HCT116 (cell line): ENCODE data around the gene IFNLR1. TPM values are rescaled to one million over a fixed set of nuclear protein-coding genes. Genes with fewer than 3 reads are reported as not detected.

Experiments used
- ATAC-seq: fragments of 200-7000 bp; cut with Tn5 transposase; 2 replicates; pipeline ENCODE4 v1.9.1; 2020; ENCODE audit warnings: mild to moderate bottlenecking, moderate library complexity
- BruUV-seq: library from RNA; stranded (reverse); fragments of 400-500 nt; replicated peaks from 2 replicates; lab custom pipeline; 2021; lab: Mats Ljungman, UMichigan
- CTCF ChIA-PET: fragments of 300-600 bp; sonication (Branson Sonifier 250); formaldehyde crosslinking; loops from one replicate; lab custom pipeline; 2021; ENCODE audit warnings: antibody characterized with exemption; lab: Charles Lee
- POLR2A ChIA-PET: fragments of 300-600, 350-600 bp; sonication (Branson Sonifier 250); formaldehyde crosslinking; loops from one replicate; lab custom pipeline; 2021; ENCODE audit warnings: antibody characterized with exemption; lab: Charles Lee
- RAD21 ChIA-PET, 2 experiments: fragments of 300-600 bp; sonication (Branson Sonifier 250); formaldehyde crosslinking; loops; one replicate each; lab custom pipeline; 2023; ENCODE audit warnings: low total read pairs in 2 of 2; ENCODE audit not compliant: uncharacterized antibody in 2 of 2, unreplicated experiment in 2 of 2, low non-redundant PET in 1 of 2; lab: Charles Lee
- DNase-seq: peaks from one replicate; pipeline ENCODE4 v3.0.0-alpha.2; 2010; ENCODE audit warnings: low read depth, low spot score
- H2AFZ ChIP-seq: fragments of 200-600 bp; shearing (Covaris generic), sonication (generic); 2 replicates; pipeline ENCODE4 v1.6.1; 2017; ENCODE audit warnings: low read depth, mixed run types, mixed read lengths, antibody characterized with exemption, low read length; ENCODE audit not compliant: poor library complexity, severe bottlenecking
- H3K27ac ChIP-seq: 2 replicates; pipeline ENCODE4 v1.5.1; 2012; ENCODE audit warnings: low read depth, low read length
- H3K27me3 ChIP-seq: fragments of 200-600 bp; sonication (generic); 2 replicates; pipeline ENCODE4 v1.6.1; 2016; ENCODE audit warnings: mixed run types, low read length, mixed read lengths; ENCODE audit not compliant: insufficient read depth
- H3K36me3 ChIP-seq, 2 experiments: fragments of 200-500 bp in 1 of 2; fragments of 200-600 bp in 1 of 2; sonication (Bioruptor generic) in 1 of 2; sonication (generic) in 1 of 2; 2 replicates each; pipeline versions ENCODE4 v1.5.1 to v1.6.1; 2014 to 2016; ENCODE audit warnings: low read length in 2 of 2, inconsistent platforms in 1 of 2, mixed read lengths in 1 of 2, mixed run types in 1 of 2; ENCODE audit not compliant: insufficient read depth in 2 of 2, control insufficient read depth in 1 of 2
- H3K4me1 ChIP-seq, 2 experiments: fragments of 200-600 bp in 1 of 2; sonication (generic) in 1 of 2; 2 replicates each; pipeline versions ENCODE4 v1.5.1 to v1.6.1; 2012 to 2017; ENCODE audit warnings: low read length in 2 of 2, inconsistent platforms in 1 of 2, mild to moderate bottlenecking in 1 of 2, mixed read lengths in 1 of 2, mixed run types in 1 of 2, moderate library complexity in 1 of 2; ENCODE audit not compliant: insufficient read depth in 2 of 2, control insufficient read depth in 1 of 2
- H3K4me2 ChIP-seq: fragments of 200-600 bp; sonication (generic); 2 replicates; pipeline ENCODE4 v1.6.1; 2017; ENCODE audit warnings: mixed run types, low read length, mixed read lengths
- H3K4me3 ChIP-seq, 2 experiments: fragments of 200-600 bp in 1 of 2; sonication (generic) in 1 of 2; replicated peaks in 1 of 2; 2 replicates each; pipeline ENCODE4 v1.5.1; 2011 to 2016; ENCODE audit warnings: low read length in 2 of 2, control low read depth in 1 of 2, low read depth in 1 of 2, mild to moderate bottlenecking in 1 of 2, mixed read lengths in 1 of 2, mixed run types in 1 of 2
- H3K79me2 ChIP-seq: fragments of 200-600 bp; sonication (generic); 2 replicates; pipeline ENCODE4 v1.6.1; 2017; ENCODE audit warnings: mild to moderate bottlenecking, mixed run types, low read length, moderate library complexity, mixed read lengths; ENCODE audit not compliant: insufficient read depth
- H3K9ac ChIP-seq: fragments of 200-600 bp; sonication (generic); 2 replicates; pipeline ENCODE4 v1.6.1; 2016; ENCODE audit warnings: low read length, mixed read lengths
- H3K9me2 ChIP-seq: fragments of 200-600 bp; sonication (generic), shearing (Covaris generic); 2 replicates; pipeline ENCODE4 v1.6.1; 2017; ENCODE audit warnings: mixed run types, mild to moderate bottlenecking, moderate library complexity; ENCODE audit not compliant: insufficient read depth
- H3K9me3 ChIP-seq, 2 experiments: fragments of 200-500 bp in 1 of 2; fragments of 200-600 bp in 1 of 2; sonication (Bioruptor generic) in 1 of 2; sonication (generic) in 1 of 2; 2 replicates each; pipeline ENCODE4 v1.6.1; 2014 to 2017; ENCODE audit warnings: low read length in 2 of 2, mixed read lengths in 2 of 2, inconsistent platforms in 1 of 2, low read depth in 1 of 2, mild to moderate bottlenecking in 1 of 2, mixed run types in 1 of 2, moderate library complexity in 1 of 2; ENCODE audit not compliant: control insufficient read depth in 1 of 2, insufficient read depth in 1 of 2
- H4K20me1 ChIP-seq: fragments of 200-600 bp; sonication (generic), shearing (Covaris generic); 2 replicates; pipeline ENCODE4 v1.6.1; 2017; ENCODE audit warnings: mixed run types, mild to moderate bottlenecking, moderate library complexity; ENCODE audit not compliant: insufficient read depth
- EGR1 ChIP-seq: IDR thresholded peaks from 2 replicates; pipeline ENCODE4 v1.6.1; 2012; ENCODE audit warnings: low read depth
- EZH2phosphoT487 ChIP-seq: fragments of 200-600 bp; IDR thresholded peaks from 2 replicates; pipeline ENCODE4 v1.6.1; 2018; ENCODE audit warnings: antibody characterized with exemption, borderline replicate concordance
- FOSL1 ChIP-seq: IDR thresholded peaks from 2 replicates; pipeline ENCODE4 v1.6.1; 2012; ENCODE audit warnings: low read depth
- JUND ChIP-seq: IDR thresholded peaks from 2 replicates; pipeline ENCODE4 v1.6.1; 2012
- RAD21 ChIP-seq: IDR thresholded peaks from 2 replicates; pipeline ENCODE4 v1.6.1; 2012; ENCODE audit warnings: low read depth, mild to moderate bottlenecking
- SP1 ChIP-seq: IDR thresholded peaks from 2 replicates; pipeline ENCODE4 v1.6.1; 2012; ENCODE audit warnings: low read depth
- TCF7L2 ChIP-seq: IDR thresholded peaks from 2 replicates; pipeline ENCODE4 v1.7.0; 2011; ENCODE audit warnings: borderline replicate concordance, inconsistent platforms; ENCODE audit not compliant: insufficient read depth, insufficient read length; ENCODE audit errors: extremely low read depth
- YY1 ChIP-seq: IDR thresholded peaks from 2 replicates; pipeline ENCODE4 v1.6.1; 2011; ENCODE audit warnings: low read length, low read depth, moderate library complexity, mild to moderate bottlenecking; ENCODE audit not compliant: insufficient replicate concordance; ENCODE audit errors: extremely low read depth
- intact Hi-C: fragments of 100-400 bp; cut with micrococcal nuclease; formaldehyde crosslinking; loops from 2 replicates; pipeline ENCODE4 v1.10.0; 2022
- total RNA-seq: library from RNA; stranded (reverse); gene quantifications from one replicate; pipeline ENCODE4 v1.2.1, GENCODE V29; 2021; ENCODE audit not compliant: unreplicated experiment
- TF ChIP-seq, protein P1 (sequence below), 3 experiments: fragments of 200-600 bp in 1 of 3; sonication (generic) in 1 of 3; IDR thresholded peaks in 2 of 3; conservative IDR thresholded peaks in 1 of 3; 2 replicates each; pipeline ENCODE4 v1.5.1; 2012 to 2017; ENCODE audit warnings: low read depth in 2 of 3, low read length in 2 of 3, antibody characterized with exemption in 1 of 3, borderline replicate concordance in 1 of 3, control low read depth in 1 of 3, mild to moderate bottlenecking in 1 of 3, mixed read lengths in 1 of 3, mixed run types in 1 of 3, moderate library complexity in 1 of 3; ENCODE audit not compliant: insufficient read depth in 1 of 3
- TF ChIP-seq, protein P2 (sequence below): IDR thresholded peaks from 2 replicates; pipeline ENCODE4 v1.6.1; 2012

The IFNLR1 gene
- total RNA-seq, 1 experiment from 2014 or later, result 7.6 TPM

DNA sequence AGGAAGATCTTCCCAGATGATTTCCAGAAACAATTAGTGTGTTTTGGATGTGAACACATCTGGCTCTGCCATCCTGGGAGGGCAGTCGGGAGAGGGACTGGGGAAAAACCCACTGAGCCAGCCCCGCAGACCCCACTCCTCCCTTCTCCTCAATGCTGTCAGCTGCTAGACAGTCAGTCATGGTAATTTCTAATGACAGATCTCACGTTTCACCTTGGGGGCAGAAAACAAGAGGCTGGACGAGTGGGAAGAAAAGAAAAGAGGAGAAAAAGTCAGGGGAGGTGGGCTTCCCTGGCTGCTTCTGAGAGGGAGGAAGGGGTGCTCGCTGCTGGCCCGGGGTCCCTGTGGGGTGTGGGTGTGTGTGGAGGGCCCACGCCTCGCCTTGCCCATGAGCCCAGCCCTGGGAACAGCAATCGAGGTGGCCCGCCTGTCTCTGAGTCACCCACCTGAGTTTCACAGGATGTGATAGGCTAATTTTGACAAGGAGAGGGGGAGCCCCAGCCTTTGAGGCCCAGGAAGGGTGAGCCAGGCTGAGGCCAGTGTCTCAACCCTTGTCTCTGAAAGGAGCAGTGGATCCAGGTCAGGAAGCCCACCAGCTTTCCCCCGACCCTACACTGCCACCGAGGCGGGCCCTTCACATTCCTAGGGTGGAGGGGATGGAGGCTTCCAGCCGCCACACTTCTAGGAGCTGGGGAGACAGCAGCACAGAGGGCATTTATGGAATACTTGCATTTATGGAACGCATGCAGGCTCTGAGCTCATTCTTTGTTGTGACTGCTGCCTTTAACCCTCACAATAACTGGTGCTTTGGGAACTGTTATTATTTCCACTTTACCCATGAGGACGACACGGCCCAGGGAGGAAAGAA is 49.1 kb upstream of the IFNLR1 start:
- TF ChIP-seq, protein P1, sequence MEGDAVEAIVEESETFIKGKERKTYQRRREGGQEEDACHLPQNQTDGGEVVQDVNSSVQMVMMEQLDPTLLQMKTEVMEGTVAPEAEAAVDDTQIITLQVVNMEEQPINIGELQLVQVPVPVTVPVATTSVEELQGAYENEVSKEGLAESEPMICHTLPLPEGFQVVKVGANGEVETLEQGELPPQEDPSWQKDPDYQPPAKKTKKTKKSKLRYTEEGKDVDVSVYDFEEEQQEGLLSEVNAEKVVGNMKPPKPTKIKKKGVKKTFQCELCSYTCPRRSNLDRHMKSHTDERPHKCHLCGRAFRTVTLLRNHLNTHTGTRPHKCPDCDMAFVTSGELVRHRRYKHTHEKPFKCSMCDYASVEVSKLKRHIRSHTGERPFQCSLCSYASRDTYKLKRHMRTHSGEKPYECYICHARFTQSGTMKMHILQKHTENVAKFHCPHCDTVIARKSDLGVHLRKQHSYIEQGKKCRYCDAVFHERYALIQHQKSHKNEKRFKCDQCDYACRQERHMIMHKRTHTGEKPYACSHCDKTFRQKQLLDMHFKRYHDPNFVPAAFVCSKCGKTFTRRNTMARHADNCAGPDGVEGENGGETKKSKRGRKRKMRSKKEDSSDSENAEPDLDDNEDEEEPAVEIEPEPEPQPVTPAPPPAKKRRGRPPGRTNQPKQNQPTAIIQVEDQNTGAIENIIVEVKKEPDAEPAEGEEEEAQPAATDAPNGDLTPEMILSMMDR (IDR thresholded peaks at IDR 0.05 in 2 of 3, conservative IDR thresholded peaks at IDR 0.05 in 1 of 3; ENCODE audit: borderline replicate concordance in 1 of 3, insufficient read depth in 1 of 3, low read depth in 2 of 3, low read length in 2 of 3), result no peak
- TF ChIP-seq SP1 (no peak; the same call in 1 of the 2 replicates), FOSL1 (0 out of 2 replicates have a peak, but pooled peaks have one; percentile 6), EGR1 (no peak), RAD21 (no peak), TCF7L2 (no peak), EZH2phosphoT487 (no peak), JUND (peak; percentile 21; the same call in 1 of the 2 replicates), YY1 (no peak)
- TF ChIP-seq, protein P2, sequence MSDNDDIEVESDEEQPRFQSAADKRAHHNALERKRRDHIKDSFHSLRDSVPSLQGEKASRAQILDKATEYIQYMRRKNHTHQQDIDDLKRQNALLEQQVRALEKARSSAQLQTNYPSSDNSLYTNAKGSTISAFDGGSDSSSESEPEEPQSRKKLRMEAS, result peak; percentile 46; the same call in 1 of the 2 replicates
- BruUV-seq, result no TSS peak
- Histone ChIP-seq H3K4me3 (peak overlapping the region in 1 of 2 experiments; percentile 21; a peak in 2 of 4 replicates), H2AFZ (peak overlapping the region; percentile 72), H3K27ac (0 out of 2 replicates have a peak overlapping the region, but pooled peaks have one; percentile 6), H3K4me2 (peak overlapping the region; percentile 66), H3K4me1 (peaks cover 13 to 20% of the 10 kb centered on the region in 2 experiments), H3K27me3 (no peaks in the 10 kb centered on the region), H3K9ac (peak overlapping the region; percentile 23), H3K9me3 (no peaks in the 10 kb centered on the region), H3K9me2 (no peaks in the 10 kb centered on the region), H4K20me1 (no peaks in the 10 kb centered on the region), H3K36me3 (no peaks in the 10 kb centered on the region), H3K79me2 (no peaks in the 10 kb centered on the region)
- intact Hi-C loops, result no loop called here
- RAD21 ChIA-PET, result no interaction called here
- ATAC-seq, result peak; percentile 85
- DNase-seq, result peak; percentile 15
- POLR2A ChIA-PET, result no interaction called here
- CTCF ChIA-PET, result interaction anchor here (1.1 to 1.2 kb wide), 2 partner anchors 34 to 155 kb away, joined by 3 to 5 read pairs; no protein-coding TSS in a partner anchor
